HG03097 (cell line): ENCODE data around the gene CMTM4.
A peak's percentile ranks its signal among the peaks of the same experiment; 100 is the strongest.
"Not testable (repeated sequence)": the region's sequence is repeated elsewhere in the genome, so short reads cannot be mapped to it uniquely, and the experiment has no call there.

Experiments used
- ATAC-seq: cut with Tn5 transposase; IDR thresholded peaks from one replicate; pipeline ENCODE4 v1.9.1; 2021; ENCODE audit not compliant: unreplicated experiment, low FRiP score

The CMTM4 gene

GRCh38 chr16:66676599-66676998 lies 19.9 kb downstream of the CMTM4 start:
- ATAC-seq, result no peak

GRCh38 chr16:66673691-66674090 lies 22.9 kb downstream of the CMTM4 start:
- ATAC-seq, result no peak

GRCh38 chr16:66670691-66671388 lies 25.7 kb downstream of the CMTM4 start:
- ATAC-seq, result no peak

GRCh38 chr16:66668777-66669444 lies 27.6 kb downstream of the CMTM4 start:
- no peak for ATAC-seq

GRCh38 chr16:66667944-66668343 lies 28.6 kb downstream of the CMTM4 start:
- no peak for ATAC-seq

- ATAC-seq, result no peak
These were observed 33.9 kb downstream of the CMTM4 start for GRCh38 chr16:66662445-66663194.

GRCh38 chr16:66661671-66662346 lies 34.7 kb downstream of the CMTM4 start:
- ATAC-seq, result not testable (repeated sequence)

- ATAC-seq, result no peak
These were observed 35.4 kb downstream of the CMTM4 start for GRCh38 chr16:66661210-66661560.

GRCh38 chr16:66660422-66661209 lies 35.9 kb downstream of the CMTM4 start:
- no peak for ATAC-seq

- no peak for ATAC-seq
These were observed 37.7 kb downstream of the CMTM4 start for GRCh38 chr16:66658860-66659190.

GRCh38 chr16:66658143-66658859 lies 38.2 kb downstream of the CMTM4 start:
- no peak for ATAC-seq

GRCh38 chr16:66656547-66656946 lies 40.0 kb downstream of the CMTM4 start:
- ATAC-seq, result no peak

GRCh38 chr16:66653581-66654350 lies 42.8 kb downstream of the CMTM4 start:
- no peak for ATAC-seq

- ATAC-seq, result no peak
These were observed 43.7 kb downstream of the CMTM4 start for GRCh38 chr16:66652661-66653360.

- no peak for ATAC-seq
These were observed 44.6 kb downstream of the CMTM4 start for GRCh38 chr16:66651965-66652364.

- ATAC-seq, result no peak
These were observed 45.1 kb downstream of the CMTM4 start for GRCh38 chr16:66651474-66651765.

GRCh38 chr16:66650707-66651473 lies 45.7 kb downstream of the CMTM4 start:
- peak; percentile 73 for ATAC-seq

- ATAC-seq, result no peak
These were observed 46.8 kb downstream of the CMTM4 start for GRCh38 chr16:66649636-66650205.
